Right lobe of liver (tissue), 4 donors: Measurements from ENCODE around the gene S100B.

Experiments used
- CTCF ChIP-seq, 4 donors: fragments of 200-600 bp in 3 of 4; fragments of 450-650 bp in 1 of 4; IDR thresholded peaks; one replicate each; pipeline versions ENCODE4 v1.5.1 to v1.8.0; 2016 to 2022; ENCODE audit warnings: antibody characterized with exemption in 4 of 4, mild to moderate bottlenecking in 2 of 4
- POLR2A ChIP-seq: fragments of 450-650 bp; IDR thresholded peaks from one replicate; pipeline ENCODE4 v1.6.1; 2017; ENCODE audit warnings: antibody characterized with exemption, mild to moderate bottlenecking
- donor health status: DM: no; HTN: no; CAD: no.
- donor health status: DM: no; HTN: no; CAD: no.
- donor health status: DM: no; HTN: yes; CAD: no.

GRCh38 chr21:46648539-46648938, 43.7 kb upstream of the S100B start:
- TF ChIP-seq CTCF (IDR thresholded peaks at IDR 0.05), result no peak
- no peak for TF ChIP-seq POLR2A
